H7 (cell line): ENCODE data around the gene PKD2. TPM values are rescaled to one million over a fixed set of nuclear protein-coding genes. Genes with fewer than 3 reads are reported as not detected.

Source experiments
- DNase-seq: peaks from one replicate; pipeline ENCODE4 v3.0.0; 2012
- H3K27me3 ChIP-seq: 2 replicates; pipeline ENCODE4 v1.6.0; 2011; ENCODE audit warnings: mild to moderate bottlenecking, low read length; ENCODE audit not compliant: control insufficient read depth, insufficient read depth
- H3K36me3 ChIP-seq: replicated peaks from 2 replicates; pipeline ENCODE4 v1.5.1; 2011; ENCODE audit warnings: low read length; ENCODE audit not compliant: control insufficient read depth, insufficient read depth
- H3K4me3 ChIP-seq: 2 replicates; pipeline ENCODE4 v1.5.1; 2011; ENCODE audit warnings: low read depth, mild to moderate bottlenecking, control low read depth, low read length, moderate library complexity; ENCODE audit not compliant: insufficient read depth
- total RNA-seq: library from RNA; depleted of rRNA; stranded (reverse); fragments of >200 nt; shearing (Covaris generic); gene quantifications from 2 replicates; pipeline ENCODE4 v1.2.3, GENCODE V29; 2014

PKD2 gene
- total RNA-seq, 1 experiment from 2014 or later, result 19.4 TPM

DNA sequence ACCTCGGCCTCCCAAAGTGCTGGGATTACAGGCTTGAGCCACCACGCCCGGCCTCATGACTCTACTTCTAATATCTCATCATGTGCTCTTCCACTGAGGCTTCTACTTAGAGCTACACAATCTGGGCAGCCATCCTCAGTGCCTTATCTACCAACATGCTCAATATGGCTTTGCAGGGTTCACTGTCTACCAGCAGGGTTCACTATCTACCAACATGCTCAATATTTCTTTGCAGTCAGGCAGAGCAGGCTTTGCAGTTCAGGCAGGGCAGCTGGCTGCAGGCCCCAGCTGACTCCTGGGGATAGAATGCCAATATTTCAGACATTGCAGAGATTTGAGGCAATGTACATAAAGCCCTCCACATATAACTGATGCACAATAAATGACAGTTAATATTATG lies 47.5 kb downstream of the PKD2 start:
- peak; percentile 8 for DNase-seq
- Histone ChIP-seq H3K4me3 (no peak overlapping the region), H3K27me3 (no peaks in the 10 kb centered on the region), H3K36me3 (peaks cover 15% of the 10 kb centered on the region)

DNA sequence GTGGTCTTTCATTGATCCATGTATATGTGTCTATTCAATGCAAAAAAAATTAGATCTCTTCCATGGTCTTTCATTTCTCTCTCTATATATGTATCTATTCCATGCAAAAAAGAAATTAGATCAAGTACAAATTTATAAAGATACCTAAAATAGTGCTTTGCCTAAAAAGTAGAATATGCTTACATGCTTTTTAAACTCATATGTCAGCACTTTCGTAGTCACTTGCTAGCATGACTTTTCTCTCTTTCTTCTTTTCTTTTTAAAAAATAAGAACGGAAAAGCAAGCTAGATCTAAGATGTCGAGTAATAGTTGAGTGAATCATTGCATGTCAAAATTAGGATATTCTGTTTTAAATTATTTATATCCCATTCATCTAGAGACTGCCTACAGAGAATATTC lies 50.9 kb downstream of the PKD2 start:
- no peak for DNase-seq
- no peak overlapping the region for H3K4me3 ChIP-seq
- H3K36me3 ChIP-seq, result peaks cover 17% of the 10 kb centered on the region
- H3K27me3 ChIP-seq, result no peaks in the 10 kb centered on the region

DNA sequence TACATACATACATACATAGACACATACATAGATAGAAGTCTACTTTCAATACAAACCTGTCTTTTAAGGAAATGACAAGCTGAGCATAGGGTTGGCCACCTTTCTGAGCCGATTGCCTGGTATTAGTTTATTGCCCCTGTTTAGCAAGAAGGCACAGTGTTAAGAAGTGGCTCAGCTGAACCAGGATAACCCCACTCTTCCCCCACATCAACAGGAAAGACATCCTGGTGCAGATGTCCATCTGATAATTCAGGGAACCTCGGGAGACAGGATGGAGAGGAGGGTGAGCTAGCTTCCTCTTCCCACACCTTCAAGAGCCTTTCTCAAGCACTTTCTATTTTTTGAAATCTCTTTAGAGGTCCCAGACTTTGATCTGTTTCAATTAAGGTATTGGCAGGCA lies 52.3 kb downstream of the PKD2 start:
- peaks cover 19% of the 10 kb centered on the region for H3K36me3 ChIP-seq
- DNase-seq, result no peak

DNA sequence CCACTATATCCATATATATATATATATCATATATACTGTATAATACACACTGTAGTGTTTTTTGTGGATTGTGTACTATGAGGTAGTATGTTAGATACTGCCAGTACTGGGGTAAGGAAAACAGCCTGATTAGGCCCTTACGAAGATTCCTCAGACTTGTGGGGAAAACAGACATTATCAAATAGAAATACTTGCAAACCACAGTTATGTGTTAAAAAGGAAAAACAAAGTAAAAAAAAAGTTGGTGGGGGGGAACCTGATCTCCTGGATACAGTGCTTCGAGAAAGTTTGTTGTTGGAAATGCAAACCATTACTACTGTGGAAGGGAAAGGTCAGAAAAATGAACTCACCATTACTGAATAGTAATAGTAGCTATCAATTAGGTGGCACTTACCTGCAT lies 53.0 kb downstream of the PKD2 start:
- H3K36me3 ChIP-seq, result peaks cover 21% of the 10 kb centered on the region
- H3K27me3 ChIP-seq, result no peaks in the 10 kb centered on the region
- H3K4me3 ChIP-seq, result no peak overlapping the region
- DNase-seq, result no peak

More for the DNA sequence above, 52.3 kb downstream of the PKD2 start:
- Histone ChIP-seq H3K27me3 (no peaks in the 10 kb centered on the region), H3K4me3 (no peak overlapping the region)

DNA sequence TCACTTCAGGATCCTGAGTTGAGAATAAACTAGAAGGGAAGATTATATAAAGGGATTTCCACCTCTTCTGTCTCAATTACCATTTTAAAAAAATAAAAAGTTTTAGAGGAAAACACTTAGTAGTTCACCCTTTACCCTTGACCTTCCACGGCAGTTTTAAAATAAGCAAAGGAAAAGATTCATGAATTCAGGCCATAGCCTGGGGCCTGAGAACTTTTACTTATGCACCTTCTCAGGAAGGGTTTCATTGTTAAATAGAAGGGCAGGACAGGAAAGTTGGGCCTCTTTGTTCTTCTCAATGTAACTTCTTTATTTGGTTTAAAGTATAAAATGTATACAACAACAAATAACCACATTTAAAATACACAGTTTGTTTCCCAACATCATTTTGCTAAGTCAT lies 54.9 kb downstream of the PKD2 start:
- DNase-seq, result no peak
- Histone ChIP-seq H3K27me3 (no peaks in the 10 kb centered on the region), H3K36me3 (peaks cover 23% of the 10 kb centered on the region)

DNA sequence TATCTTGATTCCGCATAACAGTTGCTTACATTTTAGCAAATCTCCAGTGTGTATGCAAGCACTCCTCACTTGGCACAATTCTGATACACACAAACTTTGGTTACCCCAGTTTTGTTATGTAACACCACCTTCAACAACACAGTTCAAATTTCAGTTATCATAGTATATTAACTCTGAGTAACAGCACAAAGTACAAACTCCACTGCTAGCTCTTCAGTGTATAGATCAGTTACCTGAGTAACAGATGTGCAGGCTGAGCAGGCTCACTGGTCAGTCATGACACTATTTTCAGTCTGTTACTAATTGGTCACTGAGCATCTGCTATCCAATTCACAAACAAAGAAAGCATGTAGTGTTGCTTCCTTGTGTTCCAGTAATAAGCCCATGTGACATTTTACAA lies 55.4 kb downstream of the PKD2 start:
- Histone ChIP-seq H3K36me3 (peaks cover 26% of the 10 kb centered on the region), H3K27me3 (no peaks in the 10 kb centered on the region), H3K4me3 (no peak overlapping the region)
- DNase-seq, result no peak

More for the DNA sequence above, 54.9 kb downstream of the PKD2 start:
- H3K4me3 ChIP-seq, result no peak overlapping the region

DNA sequence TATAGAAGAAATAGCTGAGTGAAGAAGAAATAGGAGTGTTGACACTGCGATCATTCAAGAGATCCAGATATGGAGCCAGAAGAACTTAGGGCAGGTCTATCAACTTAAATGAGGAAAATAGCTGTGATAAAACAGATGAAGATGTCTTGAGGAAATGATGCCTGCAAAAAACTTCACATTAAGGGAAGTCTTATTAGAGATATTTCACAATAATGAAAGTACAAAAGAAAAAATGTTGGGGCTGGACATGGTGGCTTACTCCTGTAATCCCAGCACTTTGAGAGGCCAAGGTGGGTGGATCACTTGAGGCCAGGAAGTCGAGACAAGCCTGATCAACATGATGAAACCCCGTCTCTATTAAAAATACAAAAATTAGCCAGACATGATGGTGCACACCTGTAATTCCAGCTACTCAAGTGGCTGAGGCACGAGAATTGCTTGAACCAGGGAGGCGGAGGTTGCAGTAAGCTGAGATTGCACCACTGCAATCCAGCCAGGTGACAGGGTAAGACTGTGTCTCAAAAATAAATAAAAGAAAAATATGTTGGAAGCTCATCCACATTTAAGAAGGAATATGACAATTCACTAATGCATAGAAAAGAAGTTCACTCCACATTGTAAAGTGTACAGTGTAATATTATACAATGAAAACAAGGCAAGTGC lies 56.3 kb downstream of the PKD2 start:
- Histone ChIP-seq H3K4me3 (no peak overlapping the region), H3K36me3 (peaks cover 26% of the 10 kb centered on the region), H3K27me3 (no peaks in the 10 kb centered on the region)
- DNase-seq, result no peak

DNA sequence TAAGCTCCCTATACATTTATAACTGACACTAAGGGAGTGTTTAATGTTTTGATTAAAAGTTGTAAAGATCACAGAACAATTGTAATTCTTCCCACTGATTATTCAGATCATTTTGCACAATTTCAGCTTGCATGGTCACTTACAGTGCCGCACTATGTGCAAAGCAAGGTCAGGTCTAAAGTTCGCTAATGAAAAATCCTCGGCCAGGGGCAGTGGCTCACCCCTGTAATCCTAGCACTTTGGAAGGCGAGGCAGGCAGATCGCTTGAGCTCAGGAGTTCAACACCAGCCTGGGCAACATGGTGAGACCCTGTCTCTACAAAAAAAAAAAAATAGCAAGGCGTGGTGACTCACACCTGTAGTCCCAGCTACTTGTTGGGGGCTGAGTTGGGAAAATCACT lies 57.0 kb downstream of the PKD2 start:
- Histone ChIP-seq H3K36me3 (peaks cover 24% of the 10 kb centered on the region), H3K27me3 (no peaks in the 10 kb centered on the region), H3K4me3 (no peak overlapping the region)
- DNase-seq, result no peak

DNA sequence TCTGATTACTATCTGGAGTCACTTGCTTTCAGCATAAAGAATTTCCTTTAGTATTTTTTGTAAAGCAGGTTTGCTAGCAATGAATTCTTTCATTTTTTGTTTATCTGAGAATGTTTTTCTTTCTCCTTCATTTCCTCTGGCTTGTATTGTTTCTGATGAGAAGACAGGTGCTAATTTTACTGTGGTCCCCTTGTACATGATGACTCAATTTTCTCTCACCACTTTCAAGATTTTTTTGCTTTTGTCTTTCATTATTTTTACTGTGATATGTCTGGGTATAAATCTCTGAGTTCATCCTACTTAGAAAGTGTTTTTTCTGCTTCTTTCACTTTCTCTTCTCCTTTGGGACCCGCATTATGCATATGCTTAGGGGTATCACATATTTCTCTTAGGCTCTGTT lies 62.6 kb downstream of the PKD2 start:
- peaks cover 19% of the 10 kb centered on the region for H3K36me3 ChIP-seq
- no peak for DNase-seq
- no peaks in the 10 kb centered on the region for H3K27me3 ChIP-seq
- no peak overlapping the region for H3K4me3 ChIP-seq

DNA sequence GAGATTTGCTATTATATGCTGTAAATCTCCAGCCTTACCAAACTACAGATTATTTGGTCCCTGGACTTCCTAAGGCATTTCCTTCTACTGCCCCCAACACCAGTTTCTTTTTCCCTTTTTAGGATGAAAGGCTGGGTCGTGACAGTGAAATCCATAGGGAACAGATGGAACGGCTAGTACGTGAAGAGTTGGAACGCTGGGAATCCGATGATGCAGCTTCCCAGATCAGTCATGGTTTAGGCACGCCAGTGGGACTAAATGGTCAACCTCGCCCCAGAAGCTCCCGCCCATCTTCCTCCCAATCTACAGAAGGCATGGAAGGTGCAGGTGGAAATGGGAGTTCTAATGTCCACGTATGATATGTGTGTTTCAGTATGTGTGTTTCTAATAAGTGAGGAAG lies 67.9 kb downstream of the PKD2 start:
- Histone ChIP-seq H3K27me3 (no peaks in the 10 kb centered on the region), H3K36me3 (peaks cover 6% of the 10 kb centered on the region), H3K4me3 (no peak overlapping the region)
- DNase-seq, result no peak

DNA sequence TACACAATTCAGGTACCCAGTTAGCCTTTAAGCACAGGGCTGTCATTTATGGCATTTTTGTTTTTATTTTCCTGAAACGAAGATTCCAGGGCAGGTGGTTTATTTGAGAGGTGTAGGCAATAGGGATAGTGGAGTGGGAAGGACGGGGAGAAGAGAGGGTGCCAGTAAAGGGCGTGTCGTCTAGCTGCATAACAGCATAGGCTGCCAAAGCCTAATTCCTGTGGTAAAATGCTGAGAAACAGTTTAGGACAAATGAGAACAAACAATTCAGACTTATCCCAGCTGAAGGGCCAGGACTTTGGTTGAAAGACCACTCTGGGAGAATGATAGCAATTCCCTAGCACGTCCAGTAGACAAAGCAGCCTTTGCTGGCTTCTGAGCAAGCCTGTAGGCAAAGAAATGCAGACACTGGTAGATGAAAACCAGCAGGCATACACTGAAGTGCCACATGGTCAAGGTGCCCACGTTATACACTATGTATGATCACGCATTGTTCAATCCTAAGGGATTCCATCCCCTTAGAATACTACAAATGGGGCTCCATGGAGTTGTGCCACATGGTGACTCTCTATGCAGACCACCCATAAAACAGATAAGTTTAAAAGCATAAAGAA lies 70.6 kb downstream of the PKD2 start:
- Histone ChIP-seq H3K27me3 (no peaks in the 10 kb centered on the region), H3K4me3 (no peak overlapping the region), H3K36me3 (peaks cover 4% of the 10 kb centered on the region)
- DNase-seq, result no peak

DNA sequence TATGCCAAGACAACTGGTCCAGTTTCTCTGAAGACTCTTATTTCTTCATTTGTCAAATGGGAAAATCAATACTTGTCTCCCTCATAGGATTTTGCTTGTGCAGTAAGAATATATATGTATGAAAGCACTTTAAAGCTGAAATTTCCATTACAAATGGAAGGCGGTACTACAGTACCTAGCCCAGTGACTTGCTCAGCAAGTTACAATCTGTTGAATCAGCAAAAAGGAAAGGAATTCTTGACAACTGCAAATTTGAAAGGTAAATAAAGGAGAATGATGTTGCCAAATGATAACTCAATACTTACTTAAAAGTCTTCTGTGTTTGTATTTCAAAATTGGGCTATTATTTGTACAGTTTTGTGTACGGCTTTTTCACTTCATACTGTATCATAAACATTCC lies 71.1 kb downstream of the PKD2 start:
- Histone ChIP-seq H3K27me3 (no peaks in the 10 kb centered on the region), H3K4me3 (no peak overlapping the region), H3K36me3 (peaks cover 4% of the 10 kb centered on the region)
- DNase-seq, result no peak

DNA sequence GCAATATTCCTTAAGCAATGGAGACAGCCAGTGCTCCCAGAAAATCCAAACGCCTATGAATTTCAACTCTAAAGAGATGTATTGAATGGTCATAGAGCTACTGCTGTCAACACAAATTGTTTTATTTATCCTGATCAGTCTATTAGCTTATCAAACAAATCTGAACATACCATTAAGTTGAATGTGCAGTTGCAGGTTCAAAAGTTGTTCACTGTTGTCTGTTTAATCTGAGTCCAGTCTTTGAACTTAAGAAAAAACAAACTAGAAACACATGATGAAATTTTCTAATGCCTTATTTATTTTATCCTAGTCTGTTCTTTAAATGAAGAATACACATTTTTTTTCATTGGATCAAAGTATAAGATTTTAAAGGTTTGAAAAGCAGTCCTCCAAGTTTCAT lies 73.2 kb downstream of the PKD2 start:
- Histone ChIP-seq H3K36me3 (no peaks in the 10 kb centered on the region; the same call in 1 of the 2 replicates), H3K4me3 (no peak overlapping the region), H3K27me3 (no peaks in the 10 kb centered on the region)
- no peak for DNase-seq

DNA sequence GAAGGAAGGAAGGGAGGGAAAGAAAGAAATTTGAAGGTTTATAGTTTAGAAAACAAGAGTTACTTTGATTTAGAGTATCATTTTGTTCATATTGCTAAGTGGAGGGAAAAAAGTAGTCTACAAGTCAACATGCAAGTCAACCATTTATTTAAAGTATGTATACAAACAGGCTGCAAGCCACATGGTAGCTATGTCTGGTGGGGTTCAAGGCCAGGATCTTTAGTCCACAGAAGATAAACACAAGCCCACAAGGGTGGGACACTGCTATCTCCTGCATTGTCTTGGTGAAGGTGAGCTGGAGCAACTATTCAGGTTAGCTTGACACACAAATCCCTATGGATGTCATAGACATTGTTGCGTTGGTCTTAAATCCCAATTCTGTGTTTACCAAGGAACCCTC lies 79.6 kb downstream of the PKD2 start:
- no peaks in the 10 kb centered on the region for H3K36me3 ChIP-seq
- no peak for DNase-seq
- no peaks in the 10 kb centered on the region for H3K27me3 ChIP-seq
- no peak overlapping the region for H3K4me3 ChIP-seq

DNA sequence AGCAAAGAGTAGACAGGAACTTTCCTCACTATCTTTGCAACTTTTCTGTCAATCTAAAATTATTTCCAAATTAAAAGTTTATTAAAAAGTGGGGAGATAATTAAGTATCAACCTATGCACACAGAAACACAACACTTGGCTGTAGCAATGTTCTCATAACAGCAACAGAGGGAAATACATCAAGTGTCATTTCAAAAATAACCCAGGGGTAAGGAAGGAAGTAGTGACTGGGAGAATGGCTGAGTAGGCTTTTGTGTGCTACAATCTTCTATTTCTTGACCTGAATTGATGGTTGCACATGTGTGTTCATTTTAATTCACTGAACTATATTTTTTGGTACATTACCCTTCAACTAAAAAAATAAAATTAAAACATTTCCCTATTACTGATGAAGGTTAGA lies 83.5 kb downstream of the PKD2 start:
- no peak for DNase-seq
- Histone ChIP-seq H3K36me3 (no peaks in the 10 kb centered on the region), H3K4me3 (no peak overlapping the region)

More for the DNA sequence above, 83.5 kb downstream of the PKD2 start:
- H3K27me3 ChIP-seq, result no peaks in the 10 kb centered on the region
